AG04450 (cell line): ENCODE measurements around the gene RAB29. TPM values are rescaled to one million over a fixed set of nuclear protein-coding genes. Genes with fewer than 3 reads are reported as not detected.

ENCODE experiments used
- CTCF ChIA-PET: fragments of 300-600, 350-600 bp; formaldehyde crosslinking; extraction: SDS; loops from one replicate; lab custom pipeline; 2022; ENCODE audit warnings: antibody characterized with exemption, inconsistent platforms; lab: Charles Lee
- POLR2A ChIA-PET: fragments of 350-600 bp; formaldehyde crosslinking; extraction: SDS; loops from one replicate; lab custom pipeline; 2021; ENCODE audit warnings: antibody characterized with exemption, inconsistent platforms; lab: Yijun Ruan, JAX
- DNase-seq: peaks from one replicate; pipeline ENCODE4 v3.0.0-alpha.2; 2011; ENCODE audit warnings: low read depth, low spot score
- H3K27ac ChIP-seq: one replicate; pipeline ENCODE4 v1.5.1; 2012; ENCODE audit warnings: low read depth, low read length, control low read depth
- H3K27me3 ChIP-seq: one replicate; pipeline ENCODE4 v1.6.0; 2012; ENCODE audit warnings: low read length; ENCODE audit not compliant: control insufficient read depth, insufficient read depth
- H3K4me3 ChIP-seq: 2 replicates; pipeline ENCODE4 v1.5.1; 2011; ENCODE audit warnings: mild to moderate bottlenecking, low read depth, low read length, control low read depth
- H3K9me3 ChIP-seq: 2 replicates; pipeline ENCODE4 v1.5.1; 2012; ENCODE audit warnings: low read length; ENCODE audit not compliant: control insufficient read depth, insufficient read depth
- CTCF ChIP-seq: IDR thresholded peaks from 2 replicates; pipeline ENCODE4 v1.5.1; 2011; ENCODE audit warnings: low read depth, low read length, control low read depth, inconsistent platforms
- polyA plus RNA-seq: library from polyadenylated mRNA; depleted of rRNA; stranded (reverse); fragments of >200 nt; gene quantifications from 2 replicates; pipeline ENCODE4 v1.2.3, GENCODE V29; 2011

RAB29 gene
- polyA plus RNA-seq, 1 experiment = 14.6 TPM

DNA sequence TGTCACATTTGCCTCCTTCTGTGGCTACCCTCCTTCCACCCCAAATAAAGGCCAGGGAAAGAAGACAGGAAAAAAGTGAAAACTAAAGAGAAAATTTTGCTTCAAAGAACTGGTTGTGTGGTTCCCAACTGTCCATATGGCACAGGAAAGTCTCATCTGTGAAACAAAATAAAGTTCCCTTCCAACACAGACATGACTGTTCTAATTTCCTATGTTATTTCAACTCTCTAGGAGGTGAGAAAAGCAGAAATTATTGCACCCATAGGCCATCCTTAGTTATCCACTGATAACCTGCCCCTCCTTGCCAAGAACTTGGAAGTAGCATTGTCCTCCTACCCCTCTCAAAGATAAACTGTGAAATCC is 8.1 kb upstream of the RAB29 start:
- H3K27ac ChIP-seq = no peak overlapping the region
- TF ChIP-seq CTCF = no peak

GRCh38 chr1:205782627-205783432 is 7.5 kb upstream of the RAB29 start:
- TF ChIP-seq CTCF = no peak
- H3K27me3 ChIP-seq = peaks cover 1% of the 10 kb centered on the region
- no peak for DNase-seq
- ChIA-PET POLR2A (no interaction called here), CTCF (interaction anchor here (0.5 to 2.4 kb wide), 4 partner anchors 9 to 194 kb away, joined by 3 to 9 read pairs (median 8); no protein-coding TSS in a partner anchor)
- no peak overlapping the region for H3K4me3 ChIP-seq
- no peaks in the 10 kb centered on the region for H3K9me3 ChIP-seq
- H3K27ac ChIP-seq = no peak overlapping the region

More for the DNA sequence above, 8.1 kb upstream of the RAB29 start:
- ChIA-PET POLR2A (no interaction called here), CTCF (interaction anchor here (1.6 to 2.4 kb wide), 2 partner anchors 9 to 194 kb away, joined by 8 to 9 read pairs; no protein-coding TSS in a partner anchor)
- H3K27me3 ChIP-seq = no peaks in the 10 kb centered on the region
- no peak overlapping the region for H3K4me3 ChIP-seq
- H3K9me3 ChIP-seq = no peaks in the 10 kb centered on the region
- no peak for DNase-seq

DNA sequence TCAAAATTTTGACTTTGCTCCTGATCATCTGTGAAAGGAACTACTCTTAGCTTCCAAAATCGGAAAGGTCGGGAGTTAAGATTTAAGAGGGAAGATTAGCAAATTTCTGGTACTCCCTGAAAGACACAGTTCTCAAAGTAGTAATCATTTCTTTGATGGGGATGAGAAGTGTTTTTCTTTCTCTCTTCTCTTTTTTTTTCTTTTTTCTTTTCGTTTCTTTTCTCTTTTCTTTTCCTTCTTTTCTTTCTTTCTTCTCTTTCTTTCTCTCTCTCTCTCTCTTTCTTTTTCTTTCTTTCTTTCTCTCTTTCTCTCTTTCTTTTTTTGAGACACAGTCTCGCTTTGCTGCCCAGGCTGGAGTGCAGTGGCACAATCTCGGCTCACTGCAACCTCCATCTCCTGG is 5.1 kb upstream of the RAB29 start:
- ChIA-PET CTCF (interaction anchor here (0.7 kb wide), 1 partner anchor 202 kb away, joined by 12 read pairs; no protein-coding TSS in a partner anchor), POLR2A (no interaction called here)
- H3K9me3 ChIP-seq = no peaks in the 10 kb centered on the region

DNA sequence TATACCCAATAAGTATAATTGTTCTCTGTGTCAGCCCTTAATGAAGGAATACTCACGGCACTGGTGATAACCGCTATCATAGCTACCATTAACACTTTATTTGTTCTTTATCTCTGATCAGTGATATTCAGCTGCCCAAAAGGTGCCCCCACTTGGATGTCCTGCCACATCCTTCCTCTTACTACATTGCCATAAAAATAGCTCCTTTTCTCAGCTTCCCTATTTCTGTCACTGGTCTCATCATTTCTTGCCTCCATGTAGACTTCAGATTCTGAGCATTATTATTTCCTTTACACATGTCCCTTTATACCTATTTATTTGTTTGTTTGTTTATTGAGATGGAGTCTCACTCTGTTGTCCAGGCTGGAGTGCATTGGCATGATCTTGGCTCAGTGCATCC is 2.7 kb upstream of the RAB29 start:
- Histone ChIP-seq H3K27me3 (peaks cover 2% of the 10 kb centered on the region), H3K27ac (no peak overlapping the region), H3K9me3 (no peaks in the 10 kb centered on the region; the same call in 1 of the 2 replicates), H3K4me3 (no peak overlapping the region)
- ChIA-PET POLR2A (no interaction called here), CTCF (no interaction called here)
- no peak for TF ChIP-seq CTCF
- no peak for DNase-seq

More for the DNA sequence above, 5.1 kb upstream of the RAB29 start:
- no peak for TF ChIP-seq CTCF
- no peak overlapping the region for H3K4me3 ChIP-seq
- H3K27ac ChIP-seq = no peak overlapping the region
- no peak for DNase-seq
- peaks cover 2% of the 10 kb centered on the region for H3K27me3 ChIP-seq

GRCh38 chr1:205775717-205776056 is 405 bp upstream of the RAB29 start:
- H3K4me3 ChIP-seq = no peak overlapping the region
- ChIA-PET CTCF (interaction anchor here (1.2 to 3.0 kb wide), 2 partner anchors 16 to 116 kb away, joined by 4 to 11 read pairs; no protein-coding TSS in a partner anchor), POLR2A (interaction anchor here (1.0 kb wide), 1 partner anchor 26 kb away, joined by 7 read pairs; the partner anchor contains the start of gene NUCKS1)
- no peak for DNase-seq
- H3K27me3 ChIP-seq = peaks cover 2% of the 10 kb centered on the region
- no peaks in the 10 kb centered on the region; the same call in 1 of the 2 replicates for H3K9me3 ChIP-seq
- no peak for TF ChIP-seq CTCF
- no peak overlapping the region for H3K27ac ChIP-seq
